Measurements from ENCODE around the gene AP1S1.
"Not testable (repeated sequence)": the region's sequence is repeated elsewhere in the genome, so short reads cannot be mapped to it uniquely, and the experiment has no call there.

GRCh38 chr7:101105248-101105647 is 49.0 kb upstream of the AP1S1 start:
- TF ChIP-seq CTCF (IDR thresholded peaks at IDR 0.05 in 4 of 5, conservative IDR thresholded peaks at IDR 0.05 in 1 of 5); POLR2A (IDR thresholded peaks at IDR 0.05): not testable (repeated sequence)

Measured in gastrocnemius medialis (tissue), 4 donors.